HFFc6 (cell line): ENCODE measurements around the gene TOP1. TPM values are rescaled to one million over a fixed set of nuclear protein-coding genes. Genes with fewer than 3 reads are reported as not detected.

ENCODE experiments used
- DNase-seq: peaks from one replicate; pipeline ENCODE4 v3.0.0-alpha.2; 2018
- H3K27ac Mint-ChIP-seq: 2 replicates; pipeline ENCODE4 v1.8.0; 2020; ENCODE audit warnings: mild to moderate bottlenecking, mixed read lengths
- H3K27me3 Mint-ChIP-seq: 2 replicates; pipeline ENCODE4 v1.8.0; 2021; ENCODE audit warnings: mild to moderate bottlenecking, moderate library complexity, mixed read lengths; ENCODE audit not compliant: insufficient read depth
- H3K36me3 Mint-ChIP-seq: 2 replicates; pipeline ENCODE4 v1.8.0; 2021; ENCODE audit warnings: low read depth, mixed read lengths
- H3K4me1 Mint-ChIP-seq: 2 replicates; pipeline ENCODE4 v1.8.0; 2020; ENCODE audit warnings: low read depth, mixed read lengths
- H3K4me3 Mint-ChIP-seq: 2 replicates; pipeline ENCODE4 v1.8.0; 2020; ENCODE audit warnings: mild to moderate bottlenecking, moderate library complexity, mixed read lengths
- H3K9me3 Mint-ChIP-seq: 2 replicates; pipeline ENCODE4 v1.8.0; 2020; ENCODE audit warnings: mild to moderate bottlenecking, mixed read lengths
- CTCF ChIP-seq: fragments of 200-600 bp; sonication (generic); IDR thresholded peaks from 2 replicates; pipeline ENCODE4 v1.5.0; 2021; ENCODE audit warnings: antibody characterized with exemption, mild to moderate bottlenecking
- total RNA-seq, 6 experiments: library from RNA; stranded (reverse); fragmentation: NEBNext Ultra II Directional; extraction: Animal tissue kit (Norgen Biotek cat#: 25700); gene quantifications; 2 replicates in 1 of 6; 3 replicates in 5 of 6; pipeline ENCODE4 v1.2.3, GENCODE V29; 2021

TOP1 gene
- total RNA-seq, 6 experiments from 2014 or later = 62.1 to 77.0 (median 73.0) TPM

GRCh38 chr20:41072190-41072863 is 43.7 kb downstream of the TOP1 start:
- H3K4me1 Mint-ChIP-seq = peaks cover 75% of the 10 kb centered on the region
- peaks cover 48% of the 10 kb centered on the region for H3K36me3 Mint-ChIP-seq
- H3K27me3 Mint-ChIP-seq = no peaks in the 10 kb centered on the region; the same call in 1 of the 2 replicates
- TF ChIP-seq CTCF = no peak
- peak; percentile 80 for DNase-seq
- no peaks in the 10 kb centered on the region for H3K9me3 Mint-ChIP-seq
- H3K4me3 Mint-ChIP-seq = peak overlapping the region; percentile 38
- peak overlapping the region; percentile 80 for H3K27ac Mint-ChIP-seq

GRCh38 chr20:41072915-41073314 is 44.3 kb downstream of the TOP1 start:
- Mint-ChIP-seq H3K4me1 (peaks cover 77% of the 10 kb centered on the region), H3K27me3 (no peaks in the 10 kb centered on the region; the same call in 1 of the 2 replicates), H3K9me3 (no peaks in the 10 kb centered on the region), H3K27ac (peak overlapping the region; percentile 80), H3K36me3 (peaks cover 49% of the 10 kb centered on the region), H3K4me3 (peak overlapping the region; percentile 8; the same call in 1 of the 2 replicates)
- DNase-seq = no peak
- TF ChIP-seq CTCF = no peak

GRCh38 chr20:41074441-41074840 is 45.8 kb downstream of the TOP1 start:
- Mint-ChIP-seq H3K36me3 (peaks cover 40% of the 10 kb centered on the region), H3K4me1 (peaks cover 91% of the 10 kb centered on the region), H3K27ac (peak overlapping the region; percentile 3; the same call in 1 of the 2 replicates)

GRCh38 chr20:41076776-41077175 is 48.2 kb downstream of the TOP1 start:
- Mint-ChIP-seq H3K9me3 (no peaks in the 10 kb centered on the region), H3K27ac (peak overlapping the region; percentile 51), H3K27me3 (no peaks in the 10 kb centered on the region), H3K36me3 (peaks cover 36% of the 10 kb centered on the region), H3K4me3 (peak overlapping the region; percentile 48; the same call in 1 of the 2 replicates), H3K4me1 (peaks cover 86% of the 10 kb centered on the region)
- no peak for DNase-seq
- no peak for TF ChIP-seq CTCF

More at GRCh38 chr20:41074441-41074840, 45.8 kb downstream of the TOP1 start:
- H3K27me3 Mint-ChIP-seq = no peaks in the 10 kb centered on the region
- H3K4me3 Mint-ChIP-seq = no peak overlapping the region
- DNase-seq = no peak
- H3K9me3 Mint-ChIP-seq = no peaks in the 10 kb centered on the region
- TF ChIP-seq CTCF = no peak

GRCh38 chr20:41078329-41078728 is 49.7 kb downstream of the TOP1 start:
- Mint-ChIP-seq H3K27me3 (no peaks in the 10 kb centered on the region), H3K27ac (peak overlapping the region; percentile 71)

More at GRCh38 chr20:41078329-41078728, 49.7 kb downstream of the TOP1 start:
- Mint-ChIP-seq H3K9me3 (no peaks in the 10 kb centered on the region), H3K36me3 (peaks cover 44% of the 10 kb centered on the region), H3K4me3 (peak overlapping the region; percentile 75), H3K4me1 (peaks cover 72% of the 10 kb centered on the region)
- peak; percentile 72 for DNase-seq
- peak; percentile 81 for TF ChIP-seq CTCF
